ENCODE results near the gene MAJIN.
"Not testable (repeated sequence)": the region's sequence is repeated elsewhere in the genome, so short reads cannot be mapped to it uniquely, and the experiment has no call there.

The MAJIN gene, protein sequence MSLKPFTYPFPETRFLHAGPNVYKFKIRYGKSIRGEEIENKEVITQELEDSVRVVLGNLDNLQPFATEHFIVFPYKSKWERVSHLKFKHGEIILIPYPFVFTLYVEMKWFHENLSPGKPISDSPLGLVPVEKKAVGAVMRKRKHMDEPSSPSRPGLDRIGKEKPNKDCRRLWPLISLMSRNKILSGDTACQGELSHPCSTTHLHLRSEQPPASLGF

DNA sequence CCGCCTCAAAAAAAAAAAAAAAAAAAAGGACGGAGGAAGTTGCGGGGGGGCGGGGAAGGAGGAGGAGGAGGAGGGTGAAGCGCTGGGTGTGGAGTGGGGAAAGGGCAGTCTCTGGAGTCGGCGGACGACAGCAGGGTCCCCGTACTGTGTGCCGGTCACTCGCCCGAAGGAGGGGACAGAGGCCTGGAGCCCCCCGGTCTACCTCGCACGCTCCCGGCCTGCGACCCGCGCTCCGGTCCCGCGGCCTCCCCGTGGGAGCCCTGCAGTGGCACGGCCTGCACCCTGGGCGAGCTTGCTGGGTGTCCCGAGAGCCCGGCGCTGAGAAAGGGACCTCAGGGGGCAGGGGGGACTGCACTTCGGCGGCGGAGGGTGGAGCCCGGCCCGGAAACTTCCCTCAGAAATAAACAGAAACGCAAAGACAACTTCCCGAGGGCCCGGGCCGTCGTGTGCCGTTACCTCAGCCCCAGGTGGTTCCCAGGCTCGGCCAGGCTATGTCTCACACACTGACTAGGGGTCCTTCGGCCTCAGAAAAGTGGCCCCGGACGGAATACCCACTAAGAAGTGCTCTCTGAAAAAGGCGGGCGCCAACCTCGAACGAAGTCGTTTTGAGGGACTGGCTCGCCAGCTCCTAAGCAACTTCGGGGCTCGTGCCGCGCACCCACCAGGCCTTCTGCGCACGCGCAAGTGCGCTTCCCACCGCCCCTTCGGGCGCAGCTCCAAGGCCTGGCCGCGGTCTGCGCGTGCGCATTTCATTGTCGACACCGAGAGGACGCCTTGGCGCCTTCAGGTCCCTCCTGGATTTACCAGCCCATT, at the start of gene MAJIN:
MAJIN (minus strand) TSS at position 688 of the 813 bp plus-strand sequence. CDS start 12,703 bp downstream, outside the sequence.
- no peak for DNase-seq

DNA sequence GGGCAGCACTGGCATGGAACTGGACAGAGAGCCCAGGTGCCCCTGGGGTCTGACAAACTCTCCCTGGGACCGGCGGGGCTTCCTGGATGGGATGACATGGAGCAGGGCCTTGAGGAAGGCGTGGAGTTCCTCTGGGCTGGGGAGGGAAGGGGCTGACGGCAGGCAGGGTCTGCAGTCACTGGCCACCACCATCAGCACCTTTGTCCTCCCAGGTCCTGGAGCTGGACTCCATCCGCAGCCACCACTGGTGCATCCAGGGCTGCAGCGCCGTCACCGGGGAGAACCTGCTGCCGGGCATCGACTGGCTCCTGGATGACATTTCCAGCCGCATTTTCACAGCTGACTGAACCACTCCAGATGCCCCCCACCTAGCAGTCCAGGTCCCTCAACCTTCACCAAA, 49.6 kb upstream of the MAJIN start:
- no peak for DNase-seq

DNA sequence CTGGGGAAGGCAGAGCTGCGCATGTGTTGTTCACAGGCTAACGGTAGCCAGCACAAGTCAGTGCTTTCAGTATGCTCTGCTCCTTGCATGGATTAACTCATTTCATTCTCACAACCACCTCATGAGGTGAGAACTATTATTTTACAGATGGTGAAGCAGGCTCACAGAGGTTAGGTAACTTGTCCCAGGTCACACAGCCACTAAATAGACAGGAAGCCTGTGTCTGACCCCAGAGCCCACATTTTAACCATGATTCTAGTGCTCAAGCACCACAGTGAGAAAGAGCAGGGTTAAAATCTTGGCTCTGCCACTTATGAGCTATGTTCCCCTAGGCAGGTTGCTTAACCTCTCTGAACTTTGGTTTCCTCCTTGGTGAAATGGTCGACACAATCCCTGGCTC, 49.1 kb upstream of the MAJIN start:
- no peak for DNase-seq

DNA sequence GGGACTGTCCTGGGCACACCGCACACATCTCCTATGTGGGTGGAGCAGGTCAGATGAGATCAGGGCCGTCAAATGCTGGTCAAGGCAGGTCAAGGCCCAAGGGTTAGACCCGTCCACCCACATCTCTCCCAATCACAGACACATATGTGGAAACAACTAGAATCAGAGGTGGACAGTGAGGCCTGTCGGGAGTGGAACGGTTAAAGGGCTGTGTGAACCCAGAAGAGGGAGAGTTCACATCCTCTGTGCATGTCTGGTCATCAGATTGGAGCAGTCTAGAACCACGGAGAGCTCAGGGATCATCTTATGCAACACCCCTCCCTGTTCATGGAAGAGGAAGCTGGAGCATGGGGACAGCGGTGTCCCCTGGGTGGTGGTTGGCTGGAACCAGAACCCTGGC, 47.9 kb upstream of the MAJIN start:
- no peak for DNase-seq

DNA sequence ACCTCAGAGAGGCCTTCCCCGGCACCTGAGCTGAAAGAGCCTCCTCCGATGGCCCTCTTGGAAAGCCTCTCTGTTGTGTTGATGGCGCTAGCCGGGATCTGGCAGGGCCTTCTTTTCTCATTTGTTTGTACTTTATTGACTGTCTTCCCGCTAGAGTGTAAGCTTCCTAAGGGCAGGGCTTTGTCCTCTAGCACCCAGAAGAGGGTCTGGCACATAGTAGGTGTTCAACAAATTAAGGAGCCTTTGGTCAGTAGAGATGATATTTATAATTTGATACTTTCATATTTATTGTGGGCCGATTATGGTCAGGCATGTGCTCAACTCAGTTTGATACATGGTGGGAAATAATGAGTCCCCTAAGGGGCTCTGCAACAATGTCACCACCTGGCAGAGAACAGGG, 46.0 kb upstream of the MAJIN start:
- DNase-seq, result no peak

DNA sequence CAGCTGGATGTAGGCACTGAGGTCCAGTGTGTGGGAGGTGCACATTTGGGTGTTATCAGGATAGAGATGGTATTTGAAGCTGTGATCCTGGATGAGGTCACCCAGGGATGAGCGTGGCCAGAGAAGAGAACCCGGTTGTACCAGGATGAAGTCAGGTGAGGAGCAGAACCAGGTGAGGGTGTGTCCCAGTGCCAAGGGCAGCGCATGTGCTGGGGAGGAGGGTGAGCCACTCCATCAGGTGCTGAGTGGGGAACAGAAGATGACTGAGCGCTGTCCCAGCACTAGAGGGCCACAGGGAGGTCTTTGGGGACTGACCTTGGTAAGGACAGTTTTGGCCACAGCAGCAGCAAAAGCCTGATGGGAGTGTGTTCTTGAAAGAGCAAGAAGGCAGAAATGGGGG, 44.8 kb upstream of the MAJIN start:
- DNase-seq, result no peak

DNA sequence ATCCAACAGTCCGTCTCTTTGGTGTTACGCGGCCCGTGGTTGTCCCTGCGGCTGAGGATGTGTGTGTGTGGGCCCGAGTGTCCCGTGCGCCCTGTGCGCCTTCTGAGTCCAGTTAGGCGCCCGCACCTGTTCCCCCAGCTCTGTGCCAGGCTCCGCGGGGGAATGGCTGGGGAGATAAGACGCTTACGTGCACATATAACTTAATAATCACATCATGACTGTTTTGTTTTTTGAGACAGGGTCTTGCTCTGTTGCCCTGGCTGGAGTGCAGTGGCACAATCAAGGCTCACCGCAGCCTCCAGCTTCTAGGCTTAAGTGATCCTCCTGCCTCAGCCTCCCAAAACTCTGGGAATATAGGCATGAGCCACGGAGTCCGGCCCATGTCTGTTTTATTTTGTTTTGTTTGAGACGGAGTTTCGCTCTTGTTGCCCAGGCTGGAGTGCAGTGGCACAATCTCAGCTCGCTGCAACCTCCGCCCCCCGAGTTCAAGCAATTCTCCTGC, 42.9 kb upstream of the MAJIN start:
- no peak for DNase-seq

DNA sequence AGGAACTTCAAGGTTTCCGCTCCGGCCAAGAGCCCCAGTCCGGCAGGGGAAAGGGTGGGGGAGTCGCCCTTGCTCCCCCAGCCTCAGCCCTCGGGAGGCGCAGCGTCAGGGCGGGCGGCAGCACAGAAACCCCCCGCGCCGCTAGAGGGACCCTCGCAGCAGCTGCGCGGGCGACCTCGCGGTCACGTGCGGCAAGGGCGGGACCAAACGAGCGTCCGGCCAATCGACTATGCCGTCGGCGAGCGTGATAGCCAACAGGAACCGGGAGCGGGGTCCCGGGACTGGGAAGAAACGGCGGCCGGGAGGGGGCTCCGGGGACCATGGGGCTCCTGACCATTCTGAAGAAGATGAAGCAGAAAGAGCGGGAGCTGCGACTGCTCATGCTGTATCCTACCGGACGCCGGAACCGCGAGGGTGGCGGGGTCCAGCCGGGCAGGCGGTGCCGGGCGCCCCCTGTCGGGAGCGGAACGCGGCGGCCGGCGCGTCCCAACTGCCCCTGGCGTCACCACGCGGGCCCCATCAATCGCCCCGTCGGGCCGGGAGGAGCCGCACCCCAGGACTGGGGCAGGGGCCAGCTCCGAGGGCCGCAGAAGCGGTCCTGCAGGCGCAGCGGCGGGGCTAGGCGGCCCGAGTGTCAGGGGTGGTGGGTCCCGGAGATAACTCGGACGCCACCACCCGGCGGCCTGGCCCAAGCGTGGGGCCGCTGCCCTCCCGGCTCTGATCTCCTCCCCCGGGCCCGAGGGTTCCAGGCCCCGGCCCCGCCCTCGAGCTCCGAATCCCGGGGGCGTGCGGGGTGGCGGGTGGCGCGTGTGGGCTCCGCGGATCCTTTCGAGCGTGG, 42.2 kb upstream of the MAJIN start, which contains the start of gene ARL2:
ARL2 (plus strand) TSS at position 273 of the 838 bp plus-strand sequence; CDS start at position 321, 48 bp downstream.
- DNase-seq, result peak; percentile 80

DNA sequence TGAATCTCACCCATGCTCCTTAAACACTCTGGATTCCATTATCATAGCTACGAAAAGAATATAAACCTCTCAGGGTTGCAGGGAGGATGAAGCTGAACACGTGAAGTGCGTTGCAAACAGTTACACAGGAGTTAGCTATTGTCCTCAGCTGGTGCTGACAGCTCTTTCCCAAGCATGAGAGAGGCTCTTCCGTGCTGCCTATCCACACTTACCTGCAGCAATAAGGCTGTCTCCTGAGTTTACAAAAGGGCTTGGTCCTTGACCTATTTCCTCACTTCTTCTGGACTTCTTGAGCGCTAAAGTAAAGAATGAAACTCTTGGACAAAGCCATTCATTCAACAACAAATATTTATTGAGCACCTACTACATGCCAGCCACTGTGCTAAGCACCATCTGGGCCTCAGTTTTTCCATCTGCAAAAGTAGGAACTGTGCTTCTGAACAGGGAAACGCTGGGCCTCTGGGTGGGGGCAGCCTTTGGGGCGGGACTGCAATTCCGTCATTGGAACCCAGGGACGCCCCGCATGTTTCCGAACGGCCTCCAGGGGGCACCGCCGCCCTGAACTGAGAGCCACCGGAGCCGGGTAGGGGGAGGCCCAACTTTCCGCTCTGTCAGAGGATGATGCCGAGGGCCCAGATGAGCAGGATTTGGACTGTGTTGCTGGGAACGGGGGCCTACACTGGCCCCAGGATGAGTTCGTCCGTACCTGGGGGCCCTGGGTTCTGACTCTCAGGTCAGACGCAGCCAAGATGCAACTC, 41.4 kb upstream of the MAJIN start:
- DNase-seq, result peak; percentile 80

DNA sequence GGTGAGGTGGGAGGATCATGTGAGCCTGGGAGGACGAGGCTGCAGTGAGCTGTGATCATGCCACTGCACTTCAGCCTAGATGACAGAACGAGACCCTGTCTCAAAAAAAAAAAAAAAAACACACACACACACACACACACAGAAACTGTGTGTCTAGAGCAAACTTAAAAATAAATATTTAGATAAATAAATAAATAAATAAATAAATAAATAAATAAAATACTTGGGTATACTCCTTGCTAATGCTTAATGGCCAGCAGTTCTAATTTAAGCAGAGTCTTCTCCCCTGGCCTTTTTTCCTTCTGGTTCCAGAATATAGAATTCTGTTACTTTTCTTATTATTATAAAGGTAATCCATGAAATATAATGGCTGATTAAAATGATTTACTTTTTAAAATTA, 37.0 kb upstream of the MAJIN start:
- DNase-seq, result no peak

DNA sequence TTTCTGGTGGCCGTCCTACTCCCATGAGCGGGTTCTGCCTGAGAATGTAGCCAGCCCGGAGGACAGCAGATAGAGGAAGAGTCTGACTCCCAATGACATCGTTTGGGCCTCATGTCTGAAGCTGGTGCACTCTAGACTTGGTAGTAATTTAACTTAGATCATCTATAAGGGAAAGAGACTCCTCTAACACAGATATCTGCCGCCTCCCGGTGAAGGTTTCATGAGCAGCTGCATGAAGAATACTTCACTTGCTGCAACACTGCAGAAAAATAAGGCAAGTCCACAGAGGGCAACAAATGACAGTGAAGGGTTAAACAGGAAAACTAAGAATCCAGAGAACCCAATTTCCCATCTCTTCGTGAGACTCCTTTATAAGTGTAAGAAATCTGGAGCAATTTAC, 36.1 kb upstream of the MAJIN start:
- DNase-seq, result no peak

DNA sequence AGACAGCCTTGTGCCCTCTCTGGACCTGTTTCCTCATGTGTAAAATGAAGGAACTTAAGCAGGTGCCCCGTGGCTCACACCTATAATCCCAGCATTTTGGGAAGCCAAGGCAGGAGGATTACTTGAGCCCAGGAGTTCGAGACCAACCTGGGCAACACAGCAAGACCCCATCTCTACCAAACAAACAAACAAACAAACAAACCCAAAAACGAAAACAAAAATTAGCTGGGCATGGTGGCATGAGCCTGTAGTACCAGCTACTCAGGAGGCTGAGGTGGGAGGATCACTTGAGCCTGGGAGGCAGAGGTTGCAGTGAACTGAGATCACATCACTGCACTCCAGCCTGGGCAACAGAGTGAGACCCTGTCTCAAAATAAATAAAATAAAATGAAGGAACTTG, 32.1 kb upstream of the MAJIN start:
- not testable (repeated sequence) for DNase-seq

DNA sequence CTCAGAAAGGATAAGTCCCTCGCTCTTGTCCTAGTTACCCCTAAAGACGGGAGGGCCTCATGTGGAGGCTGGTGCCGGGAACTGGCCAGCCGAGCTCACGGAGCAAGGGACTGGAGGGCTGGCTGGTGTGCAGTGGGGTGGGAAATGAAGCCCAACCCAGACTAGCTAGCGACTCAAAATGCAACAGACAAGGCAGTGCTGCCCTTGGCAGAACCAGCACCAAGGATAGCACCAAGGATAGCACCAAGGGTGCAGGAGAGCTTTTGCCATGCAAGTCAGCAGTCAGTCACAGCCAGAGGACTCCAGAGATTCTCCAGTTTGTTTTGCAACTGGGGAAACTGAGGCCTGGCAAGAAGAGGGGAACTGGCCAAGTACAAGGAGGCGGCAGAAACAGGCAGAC, 31.4 kb upstream of the MAJIN start:
- no peak for DNase-seq

DNA sequence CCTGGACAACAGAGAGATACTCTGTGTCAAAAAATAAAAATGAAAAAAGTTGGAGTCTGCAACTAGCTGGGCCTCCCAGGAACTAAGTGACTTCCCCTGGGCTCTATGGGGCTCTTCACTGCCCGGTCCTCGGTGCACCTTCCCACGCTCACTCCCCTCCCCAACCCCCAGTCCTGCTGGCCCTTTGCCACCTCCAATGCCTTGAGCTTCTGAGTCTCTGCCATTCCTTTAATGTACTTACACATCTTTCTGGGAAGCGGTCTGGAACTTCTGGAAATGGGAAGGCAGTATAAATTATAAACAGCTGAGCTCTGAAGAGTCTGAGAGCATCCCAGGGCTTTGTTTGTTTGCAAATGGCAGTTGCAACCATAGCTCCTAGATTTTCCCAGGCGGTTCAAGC, 30.8 kb upstream of the MAJIN start:
- no peak for DNase-seq

DNA sequence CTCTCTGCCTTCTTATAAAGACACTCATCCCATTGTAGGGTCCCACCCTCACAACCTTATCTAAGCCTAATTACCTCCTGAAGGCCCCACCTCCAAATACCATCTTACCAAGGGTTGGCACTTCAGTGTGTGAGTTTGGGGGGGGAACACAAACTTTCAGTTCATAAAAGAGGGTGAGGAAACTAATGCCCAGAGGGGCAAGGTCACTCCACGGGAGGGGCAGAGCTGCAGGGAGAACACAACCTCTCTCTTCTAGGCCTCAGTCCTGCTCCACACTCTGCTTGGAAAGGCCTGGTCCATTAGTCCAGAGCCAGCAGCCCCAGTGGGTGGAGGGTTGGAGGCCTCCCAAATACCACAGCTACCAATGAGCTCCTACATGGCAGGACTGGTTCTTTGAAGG, 27.6 kb upstream of the MAJIN start:
- DNase-seq, result no peak

DNA sequence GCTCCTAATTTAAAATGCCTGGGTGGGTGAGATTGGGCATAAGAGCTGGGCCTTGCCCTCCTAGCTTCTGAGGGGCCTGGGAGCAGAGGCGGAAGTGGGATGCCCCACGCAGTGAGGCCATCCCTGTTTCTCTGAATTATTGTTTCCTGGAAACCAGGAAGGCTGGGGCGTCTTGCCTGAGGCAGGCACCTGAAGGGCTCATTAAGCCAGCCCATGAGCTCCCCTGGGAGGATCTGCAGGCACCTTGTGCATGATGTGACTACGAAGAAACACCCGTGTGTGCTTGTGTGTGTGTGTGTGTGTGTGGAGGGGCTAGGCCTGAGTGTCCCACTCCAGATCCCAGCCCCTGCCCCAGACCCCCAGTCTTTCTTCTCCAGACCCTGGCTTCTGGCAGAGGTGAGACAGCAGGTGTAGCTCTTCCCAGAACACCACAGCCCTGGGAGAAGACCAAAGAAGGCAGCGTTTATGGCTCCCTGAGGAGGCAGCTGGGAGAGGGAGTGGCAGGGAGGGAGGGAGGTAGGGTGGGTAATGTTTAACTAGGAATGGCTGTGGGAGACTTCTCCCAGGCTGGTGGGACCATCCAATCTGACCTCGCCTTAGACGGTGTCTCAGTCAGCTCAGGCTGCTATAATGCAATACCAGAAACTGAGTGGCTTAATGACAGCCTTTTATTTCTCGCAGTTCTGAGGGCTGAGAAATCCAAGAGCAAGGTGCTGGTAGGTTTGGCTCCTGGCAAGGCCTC, 27.0 kb upstream of the MAJIN start:
- DNase-seq, result no peak

DNA sequence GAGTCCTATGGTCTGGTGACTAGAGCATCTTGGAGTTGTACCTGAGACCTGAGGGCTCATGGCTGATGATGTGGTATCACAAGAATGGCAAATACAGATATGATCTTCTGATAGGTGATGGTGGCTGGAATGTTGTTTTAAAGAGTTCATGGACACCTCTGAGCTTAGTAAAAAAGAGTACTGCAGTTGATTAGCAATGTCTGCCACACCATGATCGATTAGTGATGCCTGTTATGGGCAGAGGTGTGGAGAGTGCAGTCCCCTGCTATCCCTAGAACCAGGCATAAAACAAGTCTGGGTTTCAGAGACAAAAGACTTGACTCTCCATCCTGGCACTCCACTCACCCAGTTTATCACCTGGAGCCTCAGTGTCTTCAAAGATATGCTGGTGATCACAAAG, 26.2 kb upstream of the MAJIN start:
- DNase-seq, result no peak

DNA sequence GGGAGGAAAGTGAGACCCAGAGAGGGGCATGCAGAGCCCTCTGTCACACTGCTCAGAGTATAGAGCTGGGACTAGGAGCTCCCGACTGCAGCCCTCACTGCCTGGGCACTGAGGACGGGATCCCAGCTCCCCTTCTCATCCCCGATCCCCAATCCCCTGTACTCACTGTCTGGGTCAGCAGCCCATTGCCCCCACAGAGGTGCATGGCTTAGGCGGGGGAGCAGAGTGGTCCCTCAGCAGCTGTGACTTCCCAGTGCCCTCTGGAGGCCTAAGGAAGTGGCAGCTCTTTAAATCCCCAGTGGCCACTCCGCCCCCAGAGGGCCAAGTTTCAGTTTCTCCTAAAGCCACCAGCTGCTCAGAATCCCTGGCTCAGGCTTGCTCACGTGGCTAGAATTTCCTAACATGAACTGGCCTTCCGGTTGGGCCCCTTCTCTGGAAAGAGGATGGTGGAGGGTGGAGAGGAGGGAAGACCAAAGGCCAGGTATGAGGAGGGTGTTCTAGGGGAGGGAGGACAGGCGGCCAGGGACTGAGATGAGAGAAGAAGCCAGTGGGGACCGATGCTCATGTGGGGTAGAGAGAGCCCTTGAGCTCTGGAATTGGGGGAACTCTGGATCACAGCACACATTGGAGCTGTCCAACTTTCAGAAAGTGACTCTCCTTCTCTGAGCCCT, 24.9 kb upstream of the MAJIN start, which contains the start of gene BATF2:
BATF2 (minus strand) TSS at position 262 of the 671 bp plus-strand sequence; CDS start at position 205, 57 bp downstream.
- DNase-seq, result no peak

DNA sequence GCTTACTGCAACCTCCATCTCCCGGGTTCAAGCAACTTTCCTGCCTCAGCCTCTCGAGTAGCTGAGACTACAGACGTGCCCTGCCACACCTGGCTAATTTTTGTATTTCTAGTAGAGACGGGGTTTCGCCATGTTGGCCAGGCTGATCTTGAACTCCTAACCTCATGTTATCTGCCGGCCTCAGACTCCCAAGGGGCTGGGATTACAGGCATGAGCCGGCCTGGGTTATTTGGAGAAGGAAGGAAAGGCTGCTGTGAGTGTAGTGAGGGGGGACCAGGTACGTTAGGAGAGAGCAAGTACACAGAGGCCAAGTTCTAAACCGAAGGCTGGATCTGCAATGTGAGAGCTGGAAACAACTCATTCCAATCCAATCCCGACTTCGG, 24.4 kb upstream of the MAJIN start:
- DNase-seq, result no peak

DNA sequence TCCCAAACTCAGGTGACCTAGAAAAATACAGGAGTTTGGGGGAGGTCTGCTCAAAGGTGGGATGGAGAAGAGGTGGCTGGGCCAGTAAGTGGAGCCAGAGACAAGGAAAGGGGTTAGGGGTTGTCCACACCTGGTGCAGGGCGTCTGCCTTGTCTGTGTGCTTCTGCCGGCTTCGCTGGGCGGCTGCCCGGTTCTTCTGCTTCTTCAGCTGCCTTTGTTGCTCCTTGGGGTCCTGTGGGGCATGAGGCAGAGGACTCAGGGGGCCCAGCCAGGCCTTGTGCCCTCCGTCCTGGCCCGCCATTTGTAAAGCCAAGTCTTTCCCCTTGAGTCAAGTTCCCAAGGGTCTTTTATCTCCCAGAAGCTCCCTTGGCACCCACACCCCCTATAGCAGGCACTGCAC, 22.4 kb upstream of the MAJIN start:
- DNase-seq, result no peak

All from NCI-H1694 treated with DMSO at 0.1 percent for 48 hours (cell line).